KBM-7 (cell line): ENCODE measurements around the gene LSM6.

Experiments used
- DNase-seq: peaks from one replicate; pipeline ENCODE4 v3.0.0-alpha.2; 2015
- in situ Hi-C: fragments of 300-500 bp; cut with MboI; formaldehyde crosslinking; loops from 2 replicates; pipeline ENCODE4 v1.14.3; 2020; ENCODE audit warnings: low sequenced_read_pairs, low pct_unique_long_range_greater_than_20kb, mixed read lengths

The LSM6 gene

GRCh38 chr4:146236216-146236615 lies 60.7 kb downstream of the LSM6 start:
- in situ Hi-C loops: no loop called here
- DNase-seq: no peak

- no peak for DNase-seq
- in situ Hi-C loops: no loop called here
These were observed 61.6 kb downstream of the LSM6 start for GRCh38 chr4:146237092-146237491.

DNA sequence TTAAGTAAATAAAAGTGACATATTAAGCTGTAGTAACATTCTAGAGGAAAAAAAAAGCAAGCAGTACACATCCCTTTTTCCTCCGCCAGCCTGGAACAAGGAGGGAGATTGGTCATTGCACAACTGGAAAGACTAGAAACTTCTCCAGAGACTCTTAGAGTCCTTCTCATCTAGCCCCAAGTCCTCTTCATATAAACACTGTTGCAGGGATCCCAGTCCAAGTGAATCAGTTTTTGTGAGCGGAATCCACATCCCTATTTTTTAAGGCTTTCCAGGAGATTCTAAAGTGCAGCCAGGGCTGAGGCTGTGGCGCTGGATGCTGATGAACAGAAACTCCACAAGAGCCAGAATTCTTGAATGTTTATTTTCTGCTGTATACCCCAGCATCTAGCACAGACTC lies 62.6 kb downstream of the LSM6 start:
- no peak for DNase-seq
- in situ Hi-C loops: no loop called here
